Memory B cell (primary cell): Measurements from ENCODE around the gene KIAA1210.

Experiments used
- ATAC-seq: fragments of 150-1000 bp; cut with Tn5 transposase; 2 replicates; pipeline ENCODE4 v1.10.0; 2021; ENCODE audit warnings: low read depth, mild to moderate bottlenecking, moderate library complexity
- DNase-seq, 2 donors: peaks; one replicate each; pipeline ENCODE4 v3.0.0; 2022; ENCODE audit warnings: low spot score in 2 of 2
- H3K27ac Mint-ChIP-seq: one replicate; pipeline ENCODE4 v1.8.0; 2022; ENCODE audit warnings: mild to moderate bottlenecking, moderate library complexity, mixed read lengths
- H3K27me3 Mint-ChIP-seq: one replicate; pipeline ENCODE4 v1.8.0; 2022; ENCODE audit warnings: mixed read lengths
- H3K36me3 Mint-ChIP-seq: one replicate; pipeline ENCODE4 v1.8.0; 2022; ENCODE audit warnings: mild to moderate bottlenecking, mixed read lengths
- H3K4me1 Mint-ChIP-seq: one replicate; pipeline ENCODE4 v1.8.0; 2022; ENCODE audit warnings: mixed read lengths
- H3K4me3 Mint-ChIP-seq: one replicate; pipeline ENCODE4 v1.8.0; 2022; ENCODE audit warnings: mild to moderate bottlenecking, moderate library complexity, mixed read lengths
- H3K9me3 Mint-ChIP-seq: one replicate; pipeline ENCODE4 v1.8.0; 2022; ENCODE audit warnings: mixed read lengths

KIAA1210 gene

GRCh38 chrX:119127650-119128049 is at the start of gene KIAA1210:
Gene KIAA1210, minus strand, starts transcription at chrX:119127812. Its CDS starts 4,170 bp downstream, at chrX:119123642.
- Mint-ChIP-seq H3K36me3 (no peaks in the 10 kb centered on the region), H3K9me3 (no peaks in the 10 kb centered on the region)
- ATAC-seq = no peak

GRCh38 chrX:119177278-119177677 is 49.7 kb upstream of the KIAA1210 start:
- no peaks in the 10 kb centered on the region for H3K9me3 Mint-ChIP-seq
- ATAC-seq (no peak), DNase-seq (no peak)
- no peak overlapping the region for H3K27ac Mint-ChIP-seq
- H3K27me3 Mint-ChIP-seq = peaks cover 3% of the 10 kb centered on the region
- H3K36me3 Mint-ChIP-seq = no peaks in the 10 kb centered on the region
- no peaks in the 10 kb centered on the region for H3K4me1 Mint-ChIP-seq
- no peak overlapping the region for H3K4me3 Mint-ChIP-seq

More at GRCh38 chrX:119127650-119128049, at the start of gene KIAA1210:
- Mint-ChIP-seq H3K27me3 (peaks cover 15% of the 10 kb centered on the region), H3K4me3 (no peak within 1 kb of the TSS), H3K4me1 (no peaks in the 10 kb centered on the region), H3K27ac (no peak within 1 kb of the TSS)
- DNase-seq = no peak

- DNase-seq (no peak), ATAC-seq (no peak)
- H3K4me3 Mint-ChIP-seq = no peak overlapping the region
- H3K4me1 Mint-ChIP-seq = no peaks in the 10 kb centered on the region
- H3K27ac Mint-ChIP-seq = no peak overlapping the region
- peaks cover 3% of the 10 kb centered on the region for H3K27me3 Mint-ChIP-seq
- no peaks in the 10 kb centered on the region for H3K9me3 Mint-ChIP-seq
- no peaks in the 10 kb centered on the region for H3K36me3 Mint-ChIP-seq
These were observed 47.3 kb upstream of the KIAA1210 start for GRCh38 chrX:119174900-119175299.

- no peaks in the 10 kb centered on the region for H3K36me3 Mint-ChIP-seq
- no peaks in the 10 kb centered on the region for H3K9me3 Mint-ChIP-seq
- DNase-seq (no peak), ATAC-seq (no peak)
- H3K4me1 Mint-ChIP-seq = no peaks in the 10 kb centered on the region
- H3K27me3 Mint-ChIP-seq = peaks cover 5% of the 10 kb centered on the region
- H3K4me3 Mint-ChIP-seq = no peak overlapping the region
- no peak overlapping the region for H3K27ac Mint-ChIP-seq
These were observed 40.5 kb upstream of the KIAA1210 start for GRCh38 chrX:119168104-119168503.

- H3K27ac Mint-ChIP-seq = no peak overlapping the region
- peaks cover 3% of the 10 kb centered on the region for H3K27me3 Mint-ChIP-seq
- no peaks in the 10 kb centered on the region for H3K9me3 Mint-ChIP-seq
- no peak for ATAC-seq
- no peaks in the 10 kb centered on the region for H3K4me1 Mint-ChIP-seq
- DNase-seq = no peak
- no peak overlapping the region for H3K4me3 Mint-ChIP-seq
- no peaks in the 10 kb centered on the region for H3K36me3 Mint-ChIP-seq
These were observed 30.6 kb upstream of the KIAA1210 start for GRCh38 chrX:119158226-119158625.

- H3K27ac Mint-ChIP-seq = no peak overlapping the region
- H3K27me3 Mint-ChIP-seq = peaks cover 5% of the 10 kb centered on the region
These were observed 28.6 kb upstream of the KIAA1210 start for GRCh38 chrX:119156241-119156640.

GRCh38 chrX:119155416-119156035 is 27.9 kb upstream of the KIAA1210 start:
- no peak for DNase-seq
- Mint-ChIP-seq H3K4me1 (no peaks in the 10 kb centered on the region), H3K9me3 (no peaks in the 10 kb centered on the region), H3K27me3 (peaks cover 5% of the 10 kb centered on the region), H3K36me3 (no peaks in the 10 kb centered on the region), H3K4me3 (no peak overlapping the region), H3K27ac (no peak overlapping the region)
- ATAC-seq = no peak

More at GRCh38 chrX:119156241-119156640, 28.6 kb upstream of the KIAA1210 start:
- ATAC-seq (no peak), DNase-seq (no peak)
- no peaks in the 10 kb centered on the region for H3K36me3 Mint-ChIP-seq
- no peaks in the 10 kb centered on the region for H3K9me3 Mint-ChIP-seq
- H3K4me3 Mint-ChIP-seq = no peak overlapping the region
- no peaks in the 10 kb centered on the region for H3K4me1 Mint-ChIP-seq

GRCh38 chrX:119151051-119151380 is 23.4 kb upstream of the KIAA1210 start:
- no peaks in the 10 kb centered on the region for H3K36me3 Mint-ChIP-seq
- H3K27ac Mint-ChIP-seq = no peak overlapping the region
- H3K4me3 Mint-ChIP-seq = no peak overlapping the region
- ATAC-seq (no peak), DNase-seq (no peak)
- H3K27me3 Mint-ChIP-seq = peaks cover 2% of the 10 kb centered on the region
- no peaks in the 10 kb centered on the region for H3K9me3 Mint-ChIP-seq
- H3K4me1 Mint-ChIP-seq = no peaks in the 10 kb centered on the region

GRCh38 chrX:119150163-119151050 is 22.8 kb upstream of the KIAA1210 start:
- H3K27me3 Mint-ChIP-seq = peaks cover 2% of the 10 kb centered on the region
- H3K4me3 Mint-ChIP-seq = no peak overlapping the region
- no peak overlapping the region for H3K27ac Mint-ChIP-seq
- no peak for ATAC-seq
- no peaks in the 10 kb centered on the region for H3K36me3 Mint-ChIP-seq
- no peak for DNase-seq
- H3K9me3 Mint-ChIP-seq = no peaks in the 10 kb centered on the region
- no peaks in the 10 kb centered on the region for H3K4me1 Mint-ChIP-seq

GRCh38 chrX:119147486-119147885 is 19.9 kb upstream of the KIAA1210 start:
- no peaks in the 10 kb centered on the region for H3K4me1 Mint-ChIP-seq
- DNase-seq (no peak), ATAC-seq (no peak)
- no peaks in the 10 kb centered on the region for H3K27me3 Mint-ChIP-seq
- no peak overlapping the region for H3K27ac Mint-ChIP-seq
- no peaks in the 10 kb centered on the region for H3K9me3 Mint-ChIP-seq
- no peak overlapping the region for H3K4me3 Mint-ChIP-seq
- no peaks in the 10 kb centered on the region for H3K36me3 Mint-ChIP-seq

GRCh38 chrX:119145241-119145653 is 17.6 kb upstream of the KIAA1210 start:
- DNase-seq (no peak), ATAC-seq (no peak)
- Mint-ChIP-seq H3K9me3 (no peaks in the 10 kb centered on the region), H3K27me3 (no peaks in the 10 kb centered on the region), H3K27ac (no peak overlapping the region), H3K4me1 (no peaks in the 10 kb centered on the region), H3K36me3 (no peaks in the 10 kb centered on the region), H3K4me3 (no peak overlapping the region)

- Mint-ChIP-seq H3K4me3 (no peak overlapping the region), H3K4me1 (no peaks in the 10 kb centered on the region), H3K27ac (no peak overlapping the region), H3K27me3 (peaks cover 17% of the 10 kb centered on the region), H3K9me3 (no peaks in the 10 kb centered on the region), H3K36me3 (no peaks in the 10 kb centered on the region)
- DNase-seq (no peak), ATAC-seq (no peak)
These were observed 6.9 kb upstream of the KIAA1210 start for GRCh38 chrX:119134466-119134865.

- Mint-ChIP-seq H3K36me3 (no peaks in the 10 kb centered on the region), H3K27me3 (peaks cover 19% of the 10 kb centered on the region), H3K9me3 (no peaks in the 10 kb centered on the region), H3K4me3 (no peak overlapping the region), H3K4me1 (no peaks in the 10 kb centered on the region), H3K27ac (no peak overlapping the region)
- ATAC-seq (peak; percentile 44), DNase-seq (no peak)
These were observed 5.3 kb upstream of the KIAA1210 start for GRCh38 chrX:119132961-119133360.

GRCh38 chrX:119132316-119132715 is 4.7 kb upstream of the KIAA1210 start:
- Mint-ChIP-seq H3K4me1 (no peaks in the 10 kb centered on the region), H3K9me3 (no peaks in the 10 kb centered on the region), H3K4me3 (no peak overlapping the region), H3K27me3 (peaks cover 18% of the 10 kb centered on the region), H3K27ac (no peak overlapping the region), H3K36me3 (no peaks in the 10 kb centered on the region)
- DNase-seq (no peak), ATAC-seq (no peak)
